Pancreas (tissue), 10 donors: Measurements from ENCODE around the gene EXOSC7. TPM values are rescaled to one million over a fixed set of nuclear protein-coding genes. Genes with fewer than 3 reads are reported as not detected.

Source experiments
- ATAC-seq, 4 donors: fragments of 200-7000 bp; cut with Tn5 transposase; one replicate each; pipeline versions ENCODE4 v1.8.0 to v1.9.1; 2020; ENCODE audit warnings: mild to moderate bottlenecking in 4 of 4, moderate library complexity in 4 of 4
- DNase-seq, 6 donors: peaks; one replicate each; pipeline ENCODE4 v3.0.0-alpha.2; 2020
- FAIRE-seq: peaks from 2 replicates; lab custom pipeline; 2012; peaks lifted over from hg19 to GRCh38; lab: Jason Lieb, UNC
- H3K27ac ChIP-seq, 4 donors: fragments of 200-600 bp; sonication (generic); 1 replicate in 3 of 4; 2 replicates in 1 of 4; pipeline versions ENCODE4 v1.5.0 to v1.8.0; 2020
- H3K27me3 ChIP-seq, 4 donors: fragments of 200-600 bp; one replicate each; pipeline ENCODE4 v1.8.0; 2021
- H3K36me3 ChIP-seq, 3 donors: fragments of 200-600 bp; sonication (generic) in 1 of 3; one replicate each; pipeline versions ENCODE4 v1.5.0 to v1.8.0; 2020 to 2021
- H3K4me1 ChIP-seq, 3 donors: fragments of 200-600 bp; one replicate each; pipeline ENCODE4 v1.8.0; 2021
- H3K4me3 ChIP-seq, 4 donors: fragments of 200-600 bp; sonication (generic) in 2 of 4; one replicate each; pipeline versions ENCODE4 v1.5.0 to v1.8.0; 2020 to 2021
- H3K9me3 ChIP-seq, 4 donors: fragments of 200-600 bp; one replicate each; pipeline ENCODE4 v1.8.0; 2021
- CTCF ChIP-seq, 4 donors: fragments of 200-600 bp; sonication (generic) in 3 of 4; IDR thresholded peaks; one replicate each; pipeline versions ENCODE4 v1.5.0 to v1.8.0; 2021; ENCODE audit warnings: antibody characterized with exemption in 4 of 4
- WGBS, 2 donors: extraction: QIAGEN DNeasy Blood & Tissue Kit; methylation state at CpG; one replicate each; pipeline ENCODE4 v1.1.7; 2013; 5-methylcytosine and 5-hydroxymethylcytosine counted together
- intact Hi-C, 3 donors: fragments of 100-400 bp; cut with DNase I; formaldehyde crosslinking; loops; one replicate each; pipeline versions ENCODE4 v1.11.1 to v1.14.2; 2022
- polyA plus RNA-seq, 2 donors: library from polyadenylated mRNA; stranded (reverse); fragments of 200-250 nt; gene quantifications; one replicate each; pipeline ENCODE4 v1.2.3, GENCODE V29; 2013
- total RNA-seq, 6 donors: library from RNA; stranded (reverse); fragmentation: NEBNext Ultra II Directional in 4 of 6; extraction: Animal tissue kit (Norgen Biotek cat#: 25700) in 4 of 6; gene quantifications; one replicate each; pipeline versions ENCODE4 v1.2.1 to v1.2.4, GENCODE V29; 2021 to 2023
- donor health status: healthy with polysubstance abuse.
- donor health status: DM: no; HTN: no; CAD: no; lungs with moderate emphysema.
- donor health status: DM: no; HTN: no; CAD: no.
- donor health status: control.
- donor health status: control.
- donor health status: Bipolar disorder and iron deficiency.
- donor health status: DM: yes; HTN: yes; CAD: no.
- donor health status: DM: no; HTN: no; CAD: no.
- donor health status: DM: no; HTN: no; CAD: no.
- donor health status: DM: yes; HTN: yes; CAD: no.

The EXOSC7 gene
- total and polyA plus RNA-seq, 8 donors, result 9.2 to 21.8 (median 13.5) TPM

DNA sequence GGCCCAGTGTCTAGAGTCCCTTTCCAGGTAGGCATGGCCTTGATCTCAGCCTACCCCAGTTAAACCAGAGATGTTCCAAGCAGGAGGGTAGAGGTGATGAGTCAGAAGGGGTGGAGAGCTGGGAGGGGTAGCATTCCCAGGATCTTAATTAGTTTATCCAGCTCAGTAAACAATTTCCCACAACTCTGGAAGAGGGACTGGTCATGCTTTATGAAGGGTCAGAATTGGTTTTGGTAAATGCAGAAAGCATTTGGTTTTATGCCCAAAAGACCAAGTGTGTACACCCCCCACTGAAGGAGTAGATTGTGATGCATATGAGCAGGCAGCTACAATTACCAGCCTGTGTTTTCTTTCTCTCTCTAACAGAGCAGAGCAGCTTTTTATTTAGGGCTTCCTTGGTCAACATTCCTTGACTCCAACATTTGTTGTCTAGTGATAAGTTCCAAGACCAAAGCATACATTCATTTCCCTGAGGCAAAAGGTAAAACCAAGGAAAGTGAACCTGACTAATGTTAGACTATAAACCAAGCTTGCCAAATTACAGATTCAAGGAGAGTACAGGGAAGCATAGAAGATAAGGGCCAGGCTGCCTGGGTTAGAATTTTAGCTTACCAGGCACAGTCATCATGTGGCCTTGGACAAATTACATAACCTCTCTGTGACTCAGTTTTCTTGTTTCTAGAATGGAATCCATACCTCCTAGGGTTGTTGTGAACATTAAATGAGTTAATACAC is 17.6 kb downstream of the EXOSC7 start:
- Histone ChIP-seq H3K4me1 (peaks cover 6 to 22% (median 21%) of the 10 kb centered on the region in 3 donors), H3K27me3 (no peaks in the 10 kb centered on the region), H3K27ac (peak overlapping the region in 1 of 4 donors; percentile 23), H3K9me3 (no peaks in the 10 kb centered on the region), H3K36me3 (peaks cover 0 to 10% (median 0%) of the 10 kb centered on the region in 3 donors), H3K4me3 (no peak overlapping the region)
- DNase-seq, result no peak
- intact Hi-C loops, result no loop called here
- peak; percentile 20 to 55 (median 52) for ATAC-seq
- TF ChIP-seq CTCF (IDR thresholded peaks at IDR 0.05), result no peak
- FAIRE-seq, result no peak

DNA sequence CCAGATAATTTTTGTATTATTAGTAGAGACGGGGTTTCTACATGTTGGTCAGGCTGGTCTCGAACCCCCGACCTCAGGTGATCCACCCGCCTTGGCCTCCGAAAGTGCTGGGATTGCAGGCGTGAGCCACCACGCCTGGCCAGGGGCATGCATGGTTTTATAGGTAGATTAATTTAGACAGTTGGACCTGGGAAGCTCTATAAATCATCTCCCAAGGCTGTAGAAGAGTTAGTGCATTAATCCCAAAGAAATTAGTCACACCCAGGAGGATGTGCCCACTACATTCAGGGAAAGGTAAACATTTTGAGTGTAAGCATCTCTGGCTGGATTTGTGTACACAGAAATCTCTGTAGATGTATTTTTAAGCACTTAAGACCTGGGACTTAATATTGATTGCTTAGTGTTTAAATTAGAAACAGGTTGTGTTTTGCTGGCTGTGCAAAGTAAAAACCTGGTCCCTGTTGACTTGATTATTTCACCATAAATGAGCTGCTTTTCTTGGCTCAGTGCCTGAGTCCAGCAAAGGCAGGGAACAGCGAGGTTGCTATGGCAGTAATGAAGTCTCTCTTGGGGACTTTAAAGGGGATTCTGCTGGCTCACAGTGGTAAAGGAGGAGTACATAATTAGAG is 19.2 kb downstream of the EXOSC7 start:
- ATAC-seq (peak; percentile 43 to 76 (median 62)), DNase-seq (peak in 4 of 6 donors; percentile 30 to 40 (median 34)), FAIRE-seq (no peak)
- no peaks in the 10 kb centered on the region for H3K9me3 ChIP-seq
- no peak overlapping the region for H3K4me3 ChIP-seq
- H3K27ac ChIP-seq, result peak overlapping the region in 2 of 4 donors; percentile 37 to 66
- WGBS, 2 donors, result 64 to 66% methylated on average over 8 of the region's 8 CpGs
- peaks cover 6 to 31% (median 26%) of the 10 kb centered on the region in 3 donors for H3K4me1 ChIP-seq
- H3K36me3 ChIP-seq, result peaks cover 0 to 10% (median 0%) of the 10 kb centered on the region in 3 donors
- intact Hi-C loops, result no loop called here
- no peaks in the 10 kb centered on the region for H3K27me3 ChIP-seq
- TF ChIP-seq CTCF (IDR thresholded peaks at IDR 0.05), result no peak

- peaks cover 6 to 31% (median 26%) of the 10 kb centered on the region in 3 donors for H3K4me1 ChIP-seq
- WGBS, 2 donors, result 33 to 34% methylated on average over 3 of the region's 3 CpGs
- DNase-seq (no peak), ATAC-seq (peak; percentile 35 to 72 (median 50)), FAIRE-seq (no peak)
- peaks cover 0 to 10% (median 0%) of the 10 kb centered on the region in 3 donors for H3K36me3 ChIP-seq
- H3K27ac ChIP-seq, result peak overlapping the region in 2 of 4 donors; percentile 37 to 66
- intact Hi-C loops, result no loop called here
- no peaks in the 10 kb centered on the region for H3K27me3 ChIP-seq
- no peak overlapping the region for H3K4me3 ChIP-seq
- TF ChIP-seq CTCF (IDR thresholded peaks at IDR 0.05), result no peak
- no peaks in the 10 kb centered on the region for H3K9me3 ChIP-seq
These were observed 20.5 kb downstream of the EXOSC7 start for GRCh38 chr3:44996556-44996969.

DNA sequence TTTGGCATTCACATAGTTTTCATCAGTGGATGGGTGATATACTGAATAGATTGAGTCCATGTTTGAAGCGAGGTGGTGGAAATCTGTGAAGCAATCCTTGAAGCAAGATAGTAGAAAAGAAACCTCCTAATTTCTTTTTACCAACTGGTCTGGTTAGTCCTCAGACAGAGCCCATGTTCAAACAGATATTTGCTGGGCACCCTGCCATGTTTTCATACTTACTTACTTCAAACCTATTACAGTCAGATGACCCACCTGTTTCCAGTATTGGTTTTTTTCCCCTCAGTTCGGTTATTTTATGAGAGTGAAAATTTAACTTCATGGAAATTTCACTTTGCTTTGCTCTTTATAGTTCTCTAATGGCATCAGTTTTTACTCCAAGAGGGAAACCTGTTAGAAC is 23.7 kb downstream of the EXOSC7 start:
- Histone ChIP-seq H3K4me3 (no peak overlapping the region), H3K27ac (peak overlapping the region in 2 of 4 donors; percentile 17 to 35), H3K36me3 (peaks cover 0 to 18% (median 3%) of the 10 kb centered on the region in 3 donors), H3K4me1 (peaks cover 3 to 21% (median 16%) of the 10 kb centered on the region in 3 donors), H3K9me3 (no peaks in the 10 kb centered on the region), H3K27me3 (no peaks in the 10 kb centered on the region)
- FAIRE-seq, result no peak
- intact Hi-C loops, result no loop called here
- no peak for TF ChIP-seq CTCF (IDR thresholded peaks at IDR 0.05)
- WGBS, 2 donors, result 36 to 37% methylated on average over 2 of the region's 2 CpGs
- peak in 1 of 6 donors; percentile 42 for DNase-seq
- ATAC-seq, result peak in 3 of 4 donors; percentile 40 to 62 (median 50)
